Measurements from ENCODE around the gene DYRK3. TPM values are rescaled to one million over a fixed set of nuclear protein-coding genes. Genes with fewer than 3 reads are reported as not detected.

DYRK3 gene
- total RNA-seq, 2 experiments from 2014 or later: 1.6 to 1.7 TPM

DNA sequence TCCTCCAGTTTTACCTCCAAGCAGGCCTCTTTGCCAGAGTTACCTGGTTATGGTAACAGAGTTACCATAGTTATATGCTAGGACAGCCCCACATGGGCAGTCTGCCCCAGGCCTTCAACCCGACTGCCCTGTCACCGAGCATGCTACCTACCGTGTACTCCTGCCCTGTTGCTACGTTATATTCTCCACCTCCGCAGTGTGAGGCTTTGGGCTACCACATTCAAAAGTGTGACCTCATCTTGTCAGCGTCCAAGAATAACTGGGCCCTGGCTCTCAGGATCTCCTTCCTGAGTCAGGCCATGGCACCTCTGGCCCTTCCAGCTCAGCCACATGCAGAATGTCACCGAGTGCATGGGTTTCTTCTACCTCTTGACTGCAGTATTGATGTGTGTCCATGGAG is 58.3 kb downstream of the DYRK3 start:
- Mint-ChIP-seq H3K27ac (peak overlapping the region; percentile 49), H3K27me3 (no peaks in the 10 kb centered on the region), H3K36me3 (ENCODE audit: low read depth) (peaks cover 53% of the 10 kb centered on the region), H3K4me1 (ENCODE audit: low read depth) (peaks cover 96% of the 10 kb centered on the region), H3K9me3 (no peaks in the 10 kb centered on the region), H3K4me3 (peak overlapping the region; percentile 12)
- H3K9me3 ChIP-seq (ENCODE audit: control insufficient read depth in 1 of 2, insufficient read depth in 1 of 2, low read length in 2 of 2): no peaks in the 10 kb centered on the region
- TF ChIP-seq CTCF (IDR thresholded peaks at IDR 0.05): no peak
- H3K4me1 ChIP-seq (ENCODE audit: insufficient read depth, low read length): peaks cover 63% of the 10 kb centered on the region
- intact Hi-C loops (cut with DNase I, micrococcal nuclease): no loop called here
- no peak for DNase-seq
- H3K36me3 ChIP-seq (ENCODE audit: insufficient read depth, low read length): peaks cover 36% of the 10 kb centered on the region
- H3K4me3 ChIP-seq (ENCODE audit: low read length): no peak overlapping the region
- ChIA-PET CTCF (no interaction called here), POLR2A (no interaction called here)
- no peak for ATAC-seq (ENCODE audit: poor library complexity)
- no peak overlapping the region for H3K27ac ChIP-seq (ENCODE audit: low read depth in 1 of 2, low read length in 2 of 2)
- H3K27me3 ChIP-seq (ENCODE audit: control insufficient read depth in 1 of 2, insufficient read depth in 2 of 2, low read length in 2 of 2): no peaks in the 10 kb centered on the region

DNA sequence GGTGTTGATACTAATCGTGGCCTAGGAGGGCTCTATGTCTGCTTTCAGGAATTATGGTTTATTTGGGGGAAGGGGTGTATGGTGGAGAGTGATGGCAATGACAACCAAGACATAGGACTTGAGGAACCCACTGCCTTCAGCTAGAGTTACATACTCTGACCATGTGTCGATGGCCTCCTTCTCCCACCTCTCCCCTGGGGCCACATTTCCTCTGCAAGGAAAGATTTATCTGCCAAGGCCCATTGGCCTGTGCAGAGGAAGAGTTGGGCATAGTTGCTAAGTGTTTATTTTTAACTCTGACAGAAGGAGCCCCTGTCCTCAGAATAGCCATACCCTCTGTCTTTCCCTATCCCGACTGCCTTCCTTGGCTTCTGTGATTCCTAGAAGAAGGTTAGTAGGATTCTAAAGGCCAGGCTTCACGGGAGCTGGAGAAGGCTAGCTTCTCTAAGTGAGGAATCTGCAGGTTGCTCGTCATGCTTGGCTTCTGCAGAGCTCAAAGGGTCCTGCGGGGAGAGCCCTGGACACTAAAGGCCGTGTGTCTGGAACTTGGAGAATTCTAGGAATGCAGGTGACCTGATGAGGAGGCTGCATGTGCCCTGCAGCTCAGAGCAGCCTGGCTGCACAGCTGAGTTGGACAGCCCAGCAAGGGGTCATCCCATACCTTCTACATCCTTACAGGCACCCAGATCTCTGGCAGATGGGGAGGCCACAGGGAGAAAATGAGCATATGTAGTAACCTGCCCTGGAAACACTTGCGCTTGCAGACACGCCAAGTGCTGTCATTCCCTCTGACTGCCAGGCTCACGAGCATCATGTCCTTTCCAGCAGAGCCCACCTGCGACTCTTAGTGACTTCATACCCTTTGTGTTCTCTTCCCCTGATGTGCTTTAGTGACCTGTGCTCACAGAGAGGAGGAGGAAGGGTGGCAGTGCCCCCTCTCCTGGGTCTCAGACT is 59.1 kb downstream of the DYRK3 start:
- H3K27ac ChIP-seq (ENCODE audit: low read depth in 1 of 2, low read length in 2 of 2): no peak overlapping the region
- H3K9me3 Mint-ChIP-seq: no peaks in the 10 kb centered on the region
- intact Hi-C loops (cut with DNase I, micrococcal nuclease): no loop called here
- H3K4me1 ChIP-seq (ENCODE audit: insufficient read depth, low read length): peaks cover 60% of the 10 kb centered on the region
- no peak overlapping the region for H3K4me3 Mint-ChIP-seq
- CTCF ChIA-PET: interaction anchor here (0.6 kb wide), 1 partner anchor 150 kb away, joined by 3 read pairs; no protein-coding TSS in a partner anchor
- H3K36me3 Mint-ChIP-seq (ENCODE audit: low read depth): peaks cover 53% of the 10 kb centered on the region
- H3K27me3 Mint-ChIP-seq: no peaks in the 10 kb centered on the region
- POLR2A ChIA-PET: no interaction called here
- peaks cover 96% of the 10 kb centered on the region for H3K4me1 Mint-ChIP-seq (ENCODE audit: low read depth)
- no peaks in the 10 kb centered on the region for H3K9me3 ChIP-seq (ENCODE audit: control insufficient read depth in 1 of 2, insufficient read depth in 1 of 2, low read length in 2 of 2)
- H3K36me3 ChIP-seq (ENCODE audit: insufficient read depth, low read length): peaks cover 32% of the 10 kb centered on the region
- TF ChIP-seq CTCF (IDR thresholded peaks at IDR 0.05): no peak
- DNase-seq (no peak), ATAC-seq (ENCODE audit: poor library complexity) (no peak)
- peak overlapping the region; percentile 49 for H3K27ac Mint-ChIP-seq
- H3K4me3 ChIP-seq (ENCODE audit: low read length): no peak overlapping the region
- H3K27me3 ChIP-seq (ENCODE audit: control insufficient read depth in 1 of 2, insufficient read depth in 2 of 2, low read length in 2 of 2): no peaks in the 10 kb centered on the region

- no peak overlapping the region for H3K4me3 ChIP-seq (ENCODE audit: low read length)
- peaks cover 48% of the 10 kb centered on the region for H3K36me3 Mint-ChIP-seq (ENCODE audit: low read depth)
- ChIA-PET POLR2A (no interaction called here), CTCF (no interaction called here)
- peaks cover 96% of the 10 kb centered on the region for H3K4me1 Mint-ChIP-seq (ENCODE audit: low read depth)
- no peaks in the 10 kb centered on the region for H3K9me3 Mint-ChIP-seq
- no peak for TF ChIP-seq CTCF (IDR thresholded peaks at IDR 0.05)
- ATAC-seq (ENCODE audit: poor library complexity) (no peak), DNase-seq (no peak)
- no peak overlapping the region for H3K4me3 Mint-ChIP-seq
- H3K27me3 ChIP-seq (ENCODE audit: control insufficient read depth in 1 of 2, insufficient read depth in 2 of 2, low read length in 2 of 2): no peaks in the 10 kb centered on the region
- intact Hi-C loops (cut with DNase I, micrococcal nuclease): no loop called here
- H3K4me1 ChIP-seq (ENCODE audit: insufficient read depth, low read length): peaks cover 59% of the 10 kb centered on the region
- H3K27ac ChIP-seq (ENCODE audit: low read depth in 1 of 2, low read length in 2 of 2): no peak overlapping the region
- no peaks in the 10 kb centered on the region for H3K27me3 Mint-ChIP-seq
- H3K36me3 ChIP-seq (ENCODE audit: insufficient read depth, low read length): peaks cover 32% of the 10 kb centered on the region
- no peaks in the 10 kb centered on the region for H3K9me3 ChIP-seq (ENCODE audit: control insufficient read depth in 1 of 2, insufficient read depth in 1 of 2, low read length in 2 of 2)
- no peak overlapping the region for H3K27ac Mint-ChIP-seq
Measured at GRCh38 chr1:206695733-206696132, 60.4 kb downstream of the DYRK3 start.
